Loucy (cell line): ENCODE results near the gene TOP3B.

Experiments used
- H2AFZ ChIP-seq: fragments of 200-600 bp; sonication (generic); 2 replicates; pipeline ENCODE4 v1.6.0; 2016; ENCODE audit warnings: antibody characterized with exemption, mild to moderate bottlenecking, low read length, moderate library complexity
- H3F3A ChIP-seq: fragments of 200-600 bp; 2 replicates; pipeline ENCODE4 v1.6.0; 2016; ENCODE audit warnings: antibody characterized with exemption, low read depth, mild to moderate bottlenecking
- H3K27me3 ChIP-seq: fragments of 200-600 bp; sonication (generic); 2 replicates; pipeline ENCODE4 v1.6.1; 2014; ENCODE audit warnings: low read length, mild to moderate bottlenecking; ENCODE audit not compliant: insufficient read depth, poor library complexity, severe bottlenecking
- H3K36me3 ChIP-seq: fragments of 200-600 bp; sonication (generic); 2 replicates; pipeline ENCODE4 v1.6.1; 2016; ENCODE audit warnings: low read length; ENCODE audit not compliant: insufficient read depth
- H3K4me1 ChIP-seq: fragments of 200-600 bp; sonication (generic); 2 replicates; pipeline ENCODE4 v1.5.1; 2014; ENCODE audit warnings: low read length, mild to moderate bottlenecking; ENCODE audit not compliant: insufficient read depth, poor library complexity, severe bottlenecking
- H3K4me2 ChIP-seq: fragments of 200-600 bp; sonication (generic); 2 replicates; pipeline ENCODE4 v1.6.0; 2014; ENCODE audit warnings: antibody characterized with exemption, low read length, low read depth, mild to moderate bottlenecking; ENCODE audit not compliant: poor library complexity, severe bottlenecking
- H3K4me3 ChIP-seq: fragments of 200-600 bp; sonication (generic); 2 replicates; pipeline ENCODE4 v1.5.1; 2014; ENCODE audit warnings: low read length, mild to moderate bottlenecking, mixed read lengths; ENCODE audit not compliant: poor library complexity, severe bottlenecking
- H3K79me2 ChIP-seq: fragments of 200-600 bp; sonication (generic); 2 replicates; pipeline ENCODE4 v1.6.1; 2014; ENCODE audit warnings: low read length; ENCODE audit not compliant: insufficient read depth
- H3K9ac ChIP-seq: fragments of 200-600 bp; sonication (generic); 2 replicates; pipeline ENCODE4 v1.6.0; 2014; ENCODE audit warnings: mild to moderate bottlenecking, low read depth, low read length, moderate library complexity; ENCODE audit not compliant: poor library complexity, severe bottlenecking
- H3K9me2 ChIP-seq: fragments of 200-600 bp; sonication (generic); replicated peaks from 2 replicates; pipeline ENCODE4 v1.6.1; 2016; ENCODE audit warnings: low read depth, low read length, mixed read lengths
- H3K9me3 ChIP-seq: fragments of 200-600 bp; sonication (generic); 2 replicates; pipeline ENCODE4 v1.6.1; 2014; ENCODE audit warnings: mild to moderate bottlenecking, antibody characterized with exemption, low read length, low read depth; ENCODE audit not compliant: insufficient read depth
- H4K20me1 ChIP-seq: fragments of 200-600 bp; sonication (generic); 2 replicates; pipeline ENCODE4 v1.6.0; 2014; ENCODE audit warnings: antibody characterized with exemption, low read length, mild to moderate bottlenecking; ENCODE audit not compliant: insufficient read depth, poor library complexity, severe bottlenecking
- EZH2phosphoT487 ChIP-seq: fragments of 200-600 bp; IDR thresholded peaks from 2 replicates; pipeline ENCODE4 v1.6.1; 2018; ENCODE audit warnings: antibody characterized with exemption, mild to moderate bottlenecking, moderate library complexity, borderline replicate concordance
- TF ChIP-seq, protein P1 (sequence below): fragments of 200-600 bp; sonication (generic); conservative IDR thresholded peaks from 2 replicates; pipeline ENCODE4 v1.5.1; 2014; ENCODE audit warnings: mild to moderate bottlenecking, antibody characterized with exemption, low read length

TOP3B gene

DNA sequence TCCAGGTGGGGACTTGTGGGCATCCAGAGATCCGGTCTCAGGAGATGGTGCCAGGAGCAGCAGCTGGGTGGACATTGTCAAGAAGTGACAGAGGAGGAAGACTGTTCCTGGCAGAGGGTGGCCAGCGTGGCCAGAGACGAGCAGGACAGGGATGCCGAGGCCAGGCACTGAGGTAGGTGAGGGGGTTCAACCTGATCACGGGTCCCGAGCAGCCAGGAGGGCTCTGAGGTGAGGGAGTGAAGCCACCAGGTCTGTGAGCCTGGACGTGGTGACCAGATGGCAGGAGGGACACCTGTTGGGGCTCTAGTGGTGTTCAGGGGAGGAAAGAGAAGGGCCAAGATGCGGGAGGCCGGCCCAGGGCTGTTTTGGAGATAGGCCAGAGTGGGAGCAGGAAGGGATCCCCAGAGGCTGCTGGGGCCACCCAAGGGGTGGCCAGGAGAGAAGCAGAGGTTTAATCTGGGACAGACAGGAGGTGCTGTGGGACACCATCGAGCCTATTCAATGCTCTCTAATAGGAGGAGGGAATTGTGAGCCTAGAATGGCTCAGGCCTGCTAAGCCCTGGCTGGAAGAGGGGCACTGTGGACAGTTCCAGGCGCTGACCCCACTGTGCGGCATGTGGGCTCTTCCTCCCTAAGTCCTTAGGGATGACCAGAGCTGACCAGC, 36.2 kb downstream of the TOP3B start:
- Histone ChIP-seq H2AFZ (no peak overlapping the region), H3K9me2 (no peaks in the 10 kb centered on the region), H3K36me3 (no peaks in the 10 kb centered on the region), H3K9ac (no peak overlapping the region), H3K4me1 (peaks cover 59% of the 10 kb centered on the region), H3K9me3 (no peaks in the 10 kb centered on the region), H3K79me2 (peaks cover 19% of the 10 kb centered on the region), H3K4me3 (no peak overlapping the region), H3K4me2 (no peak overlapping the region), H3K27me3 (no peaks in the 10 kb centered on the region), H3F3A (peaks cover 5% of the 10 kb centered on the region; the same call in 1 of the 2 replicates), H4K20me1 (no peaks in the 10 kb centered on the region)
- TF ChIP-seq, protein P1, sequence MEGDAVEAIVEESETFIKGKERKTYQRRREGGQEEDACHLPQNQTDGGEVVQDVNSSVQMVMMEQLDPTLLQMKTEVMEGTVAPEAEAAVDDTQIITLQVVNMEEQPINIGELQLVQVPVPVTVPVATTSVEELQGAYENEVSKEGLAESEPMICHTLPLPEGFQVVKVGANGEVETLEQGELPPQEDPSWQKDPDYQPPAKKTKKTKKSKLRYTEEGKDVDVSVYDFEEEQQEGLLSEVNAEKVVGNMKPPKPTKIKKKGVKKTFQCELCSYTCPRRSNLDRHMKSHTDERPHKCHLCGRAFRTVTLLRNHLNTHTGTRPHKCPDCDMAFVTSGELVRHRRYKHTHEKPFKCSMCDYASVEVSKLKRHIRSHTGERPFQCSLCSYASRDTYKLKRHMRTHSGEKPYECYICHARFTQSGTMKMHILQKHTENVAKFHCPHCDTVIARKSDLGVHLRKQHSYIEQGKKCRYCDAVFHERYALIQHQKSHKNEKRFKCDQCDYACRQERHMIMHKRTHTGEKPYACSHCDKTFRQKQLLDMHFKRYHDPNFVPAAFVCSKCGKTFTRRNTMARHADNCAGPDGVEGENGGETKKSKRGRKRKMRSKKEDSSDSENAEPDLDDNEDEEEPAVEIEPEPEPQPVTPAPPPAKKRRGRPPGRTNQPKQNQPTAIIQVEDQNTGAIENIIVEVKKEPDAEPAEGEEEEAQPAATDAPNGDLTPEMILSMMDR = no peak
- TF ChIP-seq EZH2phosphoT487 = no peak

DNA sequence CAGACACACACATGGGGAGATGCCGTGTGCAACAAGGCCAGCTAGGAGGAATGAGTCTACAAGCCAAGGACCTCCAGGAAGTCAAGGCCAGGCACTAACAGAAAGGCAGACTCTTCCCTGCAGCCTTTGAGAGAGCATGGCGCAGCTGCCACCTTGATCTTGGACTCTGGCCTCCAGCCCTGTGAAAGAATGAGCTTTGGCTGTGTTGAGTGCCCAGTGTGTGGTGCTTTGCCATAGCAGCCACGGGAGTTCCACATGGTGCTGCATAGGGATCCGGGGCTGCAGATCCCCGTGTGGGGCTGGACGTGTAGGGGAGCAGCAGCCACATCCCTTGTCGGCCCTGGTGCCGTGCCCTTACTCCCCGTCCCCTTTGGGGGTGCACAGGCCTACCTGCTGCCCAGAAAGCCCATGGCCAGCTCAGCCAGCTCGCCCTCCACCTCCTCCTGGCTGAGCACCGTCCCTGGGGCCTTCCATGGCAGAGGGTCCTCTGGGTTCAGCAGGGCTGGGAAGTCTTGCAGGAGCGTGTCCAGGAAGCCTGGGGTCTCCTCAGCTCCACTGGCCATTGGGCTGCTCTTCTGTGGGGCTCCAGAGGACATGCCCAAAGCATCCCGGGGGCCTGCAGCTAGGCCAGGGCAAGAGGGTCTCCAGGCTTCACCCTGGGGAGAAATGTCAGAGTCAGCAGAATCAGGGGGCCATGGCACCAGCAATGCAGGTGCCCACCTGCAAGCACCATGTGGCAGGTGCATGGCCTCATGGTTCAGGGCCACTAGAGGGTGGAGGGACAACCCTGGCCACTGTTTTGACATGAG, 36.9 kb downstream of the TOP3B start:
- Histone ChIP-seq H3K4me3 (no peak overlapping the region), H3K9me3 (no peaks in the 10 kb centered on the region), H3K27me3 (no peaks in the 10 kb centered on the region), H4K20me1 (no peaks in the 10 kb centered on the region), H2AFZ (no peak overlapping the region), H3K9me2 (no peaks in the 10 kb centered on the region), H3K4me1 (peaks cover 67% of the 10 kb centered on the region), H3K9ac (no peak overlapping the region), H3K79me2 (peaks cover 17% of the 10 kb centered on the region), H3F3A (peaks cover 9% of the 10 kb centered on the region; the same call in 1 of the 2 replicates), H3K36me3 (no peaks in the 10 kb centered on the region), H3K4me2 (no peak overlapping the region)
- TF ChIP-seq, protein P1 = no peak
- no peak for TF ChIP-seq EZH2phosphoT487

DNA sequence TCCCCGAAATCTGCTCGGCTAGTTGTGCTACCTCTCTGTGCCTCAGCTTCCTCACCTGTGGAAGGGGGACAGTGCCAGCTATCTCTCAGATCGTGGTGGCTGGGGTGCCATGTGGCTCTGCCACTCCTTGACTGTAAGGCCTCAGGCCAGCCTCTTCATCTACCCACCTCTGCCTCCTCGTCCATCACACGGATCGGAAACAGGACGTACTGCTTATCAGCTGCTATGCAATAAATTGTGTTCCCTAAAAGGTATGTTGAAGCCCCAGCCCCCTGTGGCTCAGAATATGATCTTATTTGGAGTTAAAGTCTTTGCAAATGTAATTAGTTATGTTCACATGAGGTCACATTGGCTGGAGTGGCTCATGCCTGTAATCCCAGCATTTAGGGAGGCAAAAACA, 37.7 kb downstream of the TOP3B start:
- no peak for TF ChIP-seq EZH2phosphoT487
- TF ChIP-seq, protein P1 = no peak
- peaks cover 9% of the 10 kb centered on the region; the same call in 1 of the 2 replicates for H3F3A ChIP-seq
- H2AFZ ChIP-seq = no peak overlapping the region
- H3K4me1 ChIP-seq = peaks cover 68% of the 10 kb centered on the region
- H3K4me3 ChIP-seq = no peak overlapping the region
- H3K36me3 ChIP-seq = no peaks in the 10 kb centered on the region
- H3K27me3 ChIP-seq = no peaks in the 10 kb centered on the region
- H3K4me2 ChIP-seq = no peak overlapping the region
- H3K9me3 ChIP-seq = no peaks in the 10 kb centered on the region
- H3K9me2 ChIP-seq = no peaks in the 10 kb centered on the region
- peaks cover 16% of the 10 kb centered on the region for H3K79me2 ChIP-seq
- no peaks in the 10 kb centered on the region for H4K20me1 ChIP-seq
- no peak overlapping the region for H3K9ac ChIP-seq
